ENCODE data around the gene RNF138. TPM values are rescaled to one million over a fixed set of nuclear protein-coding genes. Genes with fewer than 3 reads are reported as not detected.
"Not testable (repeated sequence)": the region's sequence is repeated elsewhere in the genome, so short reads cannot be mapped to it uniquely, and the experiment has no call there.

The RNF138 gene
- 15.3 and 18.3 TPM in 2 replicates for total RNA-seq

GRCh38 chr18:32091724-32092421 is at the start of gene RNF138:
TSS of gene RNF138 (plus strand) at chr18:32091874. CDS start at chr18:32092777, 903 bp downstream.
- peak; percentile 51 for DNase-seq (ENCODE audit: low read depth)

DNA sequence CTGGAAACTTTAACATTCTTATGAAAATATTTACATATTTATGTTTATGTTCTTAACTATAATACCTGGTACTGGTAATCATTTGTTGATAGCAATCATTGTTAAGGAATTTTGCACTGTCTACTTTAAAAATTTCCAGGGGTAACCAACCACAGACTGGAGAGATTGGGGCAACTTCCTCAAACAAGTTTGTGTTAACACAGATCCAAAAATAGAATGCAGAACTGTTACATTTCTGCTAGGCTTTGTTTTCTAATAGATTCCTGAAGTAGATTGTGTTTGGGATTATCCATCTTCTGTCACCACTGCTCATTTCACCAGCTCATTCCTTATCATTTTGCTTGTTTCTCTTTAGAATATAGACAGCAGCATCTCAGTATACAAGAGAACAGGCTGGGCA is 49.3 kb upstream of the RNF138 start:
- no peak for DNase-seq (ENCODE audit: low read depth)

DNA sequence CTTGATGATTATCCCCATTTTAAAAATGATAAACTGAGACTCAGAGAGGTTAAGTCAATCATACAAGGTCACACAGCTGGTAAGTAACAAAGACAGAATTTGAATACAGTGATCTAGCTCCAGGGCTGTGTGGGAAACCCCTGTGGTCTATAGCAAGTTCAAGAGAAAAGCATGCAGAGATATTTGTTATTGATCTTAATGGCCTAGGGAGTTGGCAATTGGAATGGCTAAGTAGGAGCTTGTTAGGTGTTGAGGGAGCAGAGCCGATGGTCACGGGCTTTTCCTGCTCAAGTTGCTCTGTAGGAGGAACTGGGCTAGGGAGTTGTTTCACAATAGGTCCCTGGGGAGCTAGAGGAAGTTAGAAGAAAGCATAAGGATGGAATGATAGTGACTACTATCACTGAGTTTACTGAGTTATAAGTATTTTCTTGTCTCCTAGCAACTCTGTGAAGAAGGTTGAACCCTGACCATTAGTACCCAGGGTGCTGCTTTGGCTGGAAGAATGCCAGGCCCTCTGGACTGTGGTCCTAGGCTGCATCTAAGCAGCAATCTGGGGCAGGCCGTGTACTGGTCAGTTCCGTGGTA is 43.1 kb upstream of the RNF138 start:
- peak; percentile 62 for DNase-seq (ENCODE audit: low read depth)

DNA sequence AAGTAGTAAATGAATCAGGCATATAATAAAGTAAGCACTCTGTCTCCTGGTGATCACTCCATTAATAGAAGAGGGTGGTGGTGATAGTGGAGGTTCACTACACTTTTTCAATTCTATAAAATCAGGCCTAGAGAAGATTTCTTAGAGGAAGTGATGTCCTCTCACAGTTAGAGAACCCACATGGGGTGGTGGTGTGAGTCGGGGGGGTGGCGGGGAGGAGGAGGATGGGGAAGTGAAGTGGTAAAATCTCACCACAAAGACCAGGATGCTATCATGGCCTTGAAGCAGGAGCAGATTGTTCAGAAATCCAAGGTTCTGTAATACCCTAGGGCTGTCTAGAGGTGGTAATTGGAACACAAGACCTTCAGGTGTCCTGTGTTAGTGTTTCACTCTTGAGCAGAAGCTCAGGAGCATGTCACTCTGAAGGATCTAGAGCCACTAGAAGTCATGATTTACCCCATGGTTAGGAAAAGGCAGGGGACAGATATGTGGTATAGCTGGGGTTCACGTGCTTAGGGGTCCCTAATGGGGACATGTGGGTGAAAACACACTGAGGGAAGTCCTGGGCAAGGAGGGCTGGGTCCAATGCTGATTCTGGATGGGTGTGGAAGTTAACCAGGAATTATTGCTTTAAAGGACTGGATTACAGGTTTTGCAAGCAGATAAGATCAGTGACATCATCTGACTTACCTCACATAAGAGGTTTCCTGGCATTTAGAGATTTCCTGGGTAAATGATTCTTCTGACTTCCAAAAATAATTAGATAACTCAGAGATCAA is 42.1 kb upstream of the RNF138 start:
- DNase-seq (ENCODE audit: low read depth) = peak; percentile 32

- DNase-seq (ENCODE audit: low read depth) = no peak
Observed at GRCh38 chr18:32056613-32057358, 34.9 kb upstream of the RNF138 start.

- DNase-seq (ENCODE audit: low read depth) = no peak
Observed at GRCh38 chr18:32057624-32058165, 34.0 kb upstream of the RNF138 start.

- DNase-seq (ENCODE audit: low read depth) = no peak
Observed at GRCh38 chr18:32060026-32060425, 31.6 kb upstream of the RNF138 start.

DNA sequence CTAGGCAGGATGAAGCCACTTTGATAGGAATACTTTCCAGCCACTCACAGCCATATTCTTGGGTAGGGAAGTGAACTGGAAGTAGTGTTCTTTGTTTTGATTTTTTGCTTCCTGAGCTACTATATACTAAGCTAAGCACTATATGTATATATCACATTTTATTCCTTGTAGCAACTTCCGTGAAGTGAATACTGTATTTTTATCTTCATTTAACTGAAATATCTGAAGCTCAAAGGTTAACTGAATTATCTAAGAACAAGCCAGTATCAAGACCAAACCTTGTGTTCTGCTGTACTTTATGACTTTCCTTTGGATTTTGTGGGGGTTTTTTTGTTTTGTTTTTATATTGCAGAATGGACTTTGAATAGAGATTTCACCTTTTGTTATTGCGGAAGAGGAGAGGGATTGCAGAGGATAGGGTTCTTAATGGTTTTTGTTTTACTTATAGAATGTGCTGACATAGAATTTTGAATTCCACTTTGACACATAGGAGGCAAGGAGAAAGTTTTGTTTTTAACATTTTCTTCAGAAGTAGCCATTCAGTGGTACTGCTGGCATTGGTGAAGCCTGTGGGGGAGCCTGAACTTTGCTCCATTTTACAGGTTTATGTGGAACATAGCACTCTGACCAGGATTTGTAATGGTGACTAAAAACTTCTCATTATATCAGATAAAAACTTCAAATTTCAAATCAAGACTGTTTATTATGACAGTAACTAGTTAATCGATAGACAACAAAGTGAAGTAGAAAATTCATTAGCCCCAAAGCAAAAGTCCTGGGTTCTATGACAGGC is 24.1 kb upstream of the RNF138 start:
- DNase-seq (ENCODE audit: low read depth) = no peak

GRCh38 chr18:32072321-32072720 is 19.4 kb upstream of the RNF138 start:
- DNase-seq (ENCODE audit: low read depth) = peak; percentile 21

DNA sequence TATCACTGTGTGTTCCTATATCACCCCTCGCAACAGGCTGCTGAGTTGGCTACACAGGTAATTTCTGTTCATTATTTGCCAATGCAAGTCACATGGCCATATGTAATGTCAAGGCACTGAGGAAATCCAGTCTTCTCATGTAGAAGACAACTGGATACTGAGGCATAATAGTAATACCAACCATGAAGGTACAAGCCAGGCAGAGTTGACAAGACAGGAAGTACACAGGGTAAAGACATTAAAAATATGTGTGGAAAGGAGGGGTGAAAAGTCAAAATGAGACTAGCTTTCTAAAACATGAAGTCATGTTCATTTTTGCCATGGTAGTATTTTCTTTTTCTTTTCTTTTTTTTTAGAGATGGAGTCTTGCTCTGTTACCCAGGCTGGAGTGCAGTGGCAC is 17.5 kb upstream of the RNF138 start:
- no peak for DNase-seq (ENCODE audit: low read depth)

GRCh38 chr18:32078845-32079244 is 12.8 kb upstream of the RNF138 start:
- DNase-seq (ENCODE audit: low read depth) = no peak

DNA sequence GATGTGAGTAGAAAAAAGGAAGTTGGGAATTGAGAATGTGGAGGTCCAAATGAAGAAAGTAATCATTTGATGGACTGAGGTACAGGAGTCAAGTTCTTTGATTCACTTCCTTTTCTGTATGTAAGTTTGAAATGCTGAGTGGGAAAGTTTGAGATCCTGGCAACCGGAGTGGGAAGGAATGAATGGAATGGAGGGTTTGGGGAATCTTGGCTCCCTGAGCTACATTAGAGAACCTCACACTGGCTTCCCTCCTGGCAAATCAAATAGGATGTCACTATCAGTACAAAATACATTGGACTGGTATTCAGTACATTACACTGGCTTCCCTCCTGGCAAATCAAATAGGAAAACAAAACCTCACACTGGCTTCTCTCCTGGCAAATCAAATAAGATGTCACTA is 9.8 kb upstream of the RNF138 start:
- DNase-seq (ENCODE audit: low read depth) = peak; percentile 5

DNA sequence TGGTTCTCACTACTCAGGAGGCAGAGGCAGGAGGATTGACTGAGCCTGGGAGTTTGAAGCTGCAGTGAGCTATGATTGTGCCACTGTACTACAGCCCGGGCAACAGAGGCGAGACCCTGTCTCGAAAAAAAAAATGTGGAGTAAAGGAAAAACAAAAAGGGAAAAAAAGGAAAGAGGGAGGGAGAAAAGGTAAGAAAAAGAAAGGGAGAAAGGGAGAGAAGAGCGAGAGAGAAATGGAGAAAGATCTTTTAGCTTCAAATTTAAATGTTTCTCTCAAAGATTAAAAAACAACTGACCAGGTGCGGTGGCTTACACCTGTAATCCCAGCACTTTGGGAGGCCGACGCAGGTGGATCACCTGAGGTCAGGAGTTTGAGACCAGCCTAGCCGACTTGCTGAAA is 7.9 kb upstream of the RNF138 start:
- no peak for DNase-seq (ENCODE audit: low read depth)

- DNase-seq (ENCODE audit: low read depth) = peak; percentile 13
Observed at GRCh38 chr18:32086881-32087280, 4.8 kb upstream of the RNF138 start.

DNA sequence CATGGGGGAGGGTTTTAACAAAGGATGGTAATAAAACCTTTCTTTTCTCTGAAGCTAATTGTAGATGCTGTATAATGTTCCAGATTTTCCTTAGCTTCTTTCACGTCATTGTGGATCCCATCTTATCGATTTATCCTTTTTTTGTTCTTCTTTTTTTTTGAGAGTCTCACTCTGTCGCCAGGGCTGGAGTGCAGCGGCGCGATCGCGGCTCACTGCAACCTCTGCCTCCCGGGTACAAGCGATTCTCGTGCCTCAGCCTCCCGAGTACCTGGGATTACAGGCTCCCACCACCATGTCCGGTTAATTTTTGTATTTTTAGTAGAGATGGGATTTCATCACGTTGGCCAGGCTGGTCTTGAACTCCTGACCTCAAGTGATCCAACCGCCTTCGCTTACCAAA is 843 bp upstream of the RNF138 start:
- not testable (repeated sequence) for DNase-seq (ENCODE audit: low read depth)

DNA sequence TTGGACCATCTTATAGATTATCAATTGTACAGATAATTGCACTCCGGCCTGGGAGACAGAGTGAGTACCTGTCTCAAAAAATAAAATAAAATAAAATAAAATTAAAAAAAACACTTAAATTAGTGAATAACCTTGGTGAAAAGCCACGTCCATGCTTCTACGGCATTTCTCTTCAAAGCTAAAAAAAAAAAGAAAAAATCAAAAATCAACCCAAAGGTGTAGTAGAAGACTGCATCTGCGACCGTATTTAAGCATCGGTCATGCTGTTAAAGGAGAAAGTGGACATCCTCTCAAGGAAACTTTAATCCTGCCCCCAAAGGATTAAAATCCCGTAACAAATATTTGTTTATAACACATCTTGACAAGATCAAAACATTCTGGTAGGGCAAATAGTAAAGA is 350 bp upstream of the RNF138 start:
- DNase-seq (ENCODE audit: low read depth) = peak; percentile 5

- peak; percentile 79 for DNase-seq (ENCODE audit: low read depth)
Observed at GRCh38 chr18:32092422-32093101, 888 bp downstream of the RNF138 start.

DNA sequence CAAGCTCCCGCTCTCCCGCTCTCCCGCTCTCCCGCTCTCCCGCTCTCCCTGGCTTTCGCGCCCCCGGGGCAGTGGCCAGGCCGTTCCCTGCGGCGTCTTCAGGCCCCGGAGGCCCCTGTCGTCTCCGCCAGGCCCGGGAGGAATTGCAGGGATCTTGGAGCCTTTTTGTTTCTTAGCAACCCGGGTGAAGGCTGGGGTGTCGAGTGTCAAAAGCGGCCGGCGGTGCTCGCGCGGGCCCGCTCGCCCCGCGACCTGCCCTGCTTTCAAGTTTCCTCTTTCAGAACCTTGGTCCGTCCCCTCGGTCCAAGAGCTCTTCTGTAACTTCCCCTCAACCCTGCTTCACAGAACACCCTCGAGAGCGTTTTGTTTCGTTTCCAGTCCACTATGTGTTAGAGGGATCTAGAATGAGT is 1.4 kb downstream of the RNF138 start:
- DNase-seq (ENCODE audit: low read depth) = peak; percentile 33

DNA sequence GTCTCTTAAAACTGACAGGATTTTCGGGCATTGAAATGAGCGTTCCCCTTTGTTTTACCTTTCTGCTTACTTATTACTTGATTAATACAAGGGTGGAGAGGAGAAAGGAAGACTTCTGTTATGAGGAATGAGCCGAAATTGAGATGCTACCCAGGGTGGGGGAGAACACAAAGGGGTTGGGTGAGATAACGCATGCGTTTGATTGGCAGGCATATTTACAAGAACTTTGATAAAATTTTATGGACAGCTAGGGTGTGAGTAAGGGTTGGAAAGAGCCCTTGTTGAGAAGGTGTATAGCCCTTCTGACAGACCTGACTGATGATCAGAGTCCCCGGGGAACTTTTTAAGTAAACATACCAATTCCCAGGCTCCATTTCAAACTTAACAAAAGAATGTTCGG is 1.8 kb downstream of the RNF138 start:
- peak; percentile 2 for DNase-seq (ENCODE audit: low read depth)

DNA sequence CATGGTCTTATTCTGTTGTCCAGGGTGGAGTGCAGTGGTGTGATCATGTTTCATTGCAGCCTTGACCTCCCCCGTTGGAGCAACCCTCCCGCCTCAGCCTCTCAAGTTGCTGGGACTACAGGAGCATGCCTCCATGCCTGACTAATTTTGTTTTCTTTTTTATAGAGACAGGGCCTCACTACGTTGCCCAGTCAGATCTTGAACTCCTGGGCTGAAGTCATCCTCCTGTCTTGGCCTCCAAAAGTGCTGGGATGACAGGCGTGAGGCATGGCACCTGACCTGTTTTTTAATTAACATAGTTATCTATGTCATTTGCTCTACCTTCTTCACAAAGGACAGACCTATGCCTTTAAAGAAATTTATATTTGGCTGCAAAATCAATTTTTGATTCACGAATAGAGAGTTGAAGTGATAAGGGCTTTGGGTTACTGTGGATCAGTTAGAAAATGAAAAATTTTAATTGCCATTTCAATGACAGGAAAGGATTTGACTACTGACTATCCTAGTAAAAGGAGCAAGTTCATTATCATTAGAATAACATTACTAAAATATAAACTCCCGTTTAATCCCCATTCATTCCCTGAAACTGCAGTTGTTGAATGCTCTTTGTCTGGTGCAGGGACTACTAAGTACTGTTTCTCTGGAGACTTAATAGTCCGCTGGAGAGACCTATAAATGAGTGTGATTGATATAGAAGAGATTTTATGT is 3.7 kb downstream of the RNF138 start:
- DNase-seq (ENCODE audit: low read depth) = peak; percentile 8

Data from renal cortical epithelial cell (primary cell).